ENCODE results near the gene RIMBP3B.
"Not testable (repeated sequence)": the region's sequence is repeated elsewhere in the genome, so short reads cannot be mapped to it uniquely, and the experiment has no call there.

DNA sequence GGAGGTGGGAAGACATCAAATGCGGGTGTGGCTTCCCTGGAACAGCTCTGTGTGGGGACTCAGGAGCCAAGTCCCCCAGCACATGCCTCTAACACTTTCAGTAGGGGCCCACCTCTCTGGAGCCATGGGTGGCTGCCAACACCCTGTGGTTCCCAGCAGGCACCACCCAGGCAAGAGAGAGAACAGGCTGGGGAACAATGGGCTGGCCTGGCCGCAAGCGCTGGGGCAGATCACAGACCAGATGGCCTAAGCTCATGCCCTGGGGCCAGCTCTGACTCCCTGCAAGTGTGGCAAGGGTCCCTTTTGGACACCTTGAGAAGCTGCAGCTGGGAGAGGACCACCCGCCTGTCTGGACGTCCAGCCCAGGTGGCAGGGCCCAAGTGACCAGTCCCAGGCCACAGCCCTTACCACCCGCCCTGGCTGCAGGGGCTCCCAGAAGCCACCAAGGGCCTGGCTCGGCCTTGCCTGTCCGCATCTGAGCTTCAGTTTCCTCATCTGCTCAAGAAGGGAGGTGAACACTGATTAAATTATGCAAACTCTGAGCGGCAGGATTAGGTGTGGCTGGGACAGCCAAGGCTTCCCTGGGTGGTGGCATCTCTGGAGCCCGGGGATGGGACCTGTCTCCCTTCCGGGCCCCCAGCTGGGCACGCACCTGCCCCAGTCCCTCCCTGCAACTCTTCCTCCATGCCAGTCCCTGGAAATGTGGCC lies 14.8 kb upstream of the RIMBP3B start:
- TF ChIP-seq, protein P1, sequence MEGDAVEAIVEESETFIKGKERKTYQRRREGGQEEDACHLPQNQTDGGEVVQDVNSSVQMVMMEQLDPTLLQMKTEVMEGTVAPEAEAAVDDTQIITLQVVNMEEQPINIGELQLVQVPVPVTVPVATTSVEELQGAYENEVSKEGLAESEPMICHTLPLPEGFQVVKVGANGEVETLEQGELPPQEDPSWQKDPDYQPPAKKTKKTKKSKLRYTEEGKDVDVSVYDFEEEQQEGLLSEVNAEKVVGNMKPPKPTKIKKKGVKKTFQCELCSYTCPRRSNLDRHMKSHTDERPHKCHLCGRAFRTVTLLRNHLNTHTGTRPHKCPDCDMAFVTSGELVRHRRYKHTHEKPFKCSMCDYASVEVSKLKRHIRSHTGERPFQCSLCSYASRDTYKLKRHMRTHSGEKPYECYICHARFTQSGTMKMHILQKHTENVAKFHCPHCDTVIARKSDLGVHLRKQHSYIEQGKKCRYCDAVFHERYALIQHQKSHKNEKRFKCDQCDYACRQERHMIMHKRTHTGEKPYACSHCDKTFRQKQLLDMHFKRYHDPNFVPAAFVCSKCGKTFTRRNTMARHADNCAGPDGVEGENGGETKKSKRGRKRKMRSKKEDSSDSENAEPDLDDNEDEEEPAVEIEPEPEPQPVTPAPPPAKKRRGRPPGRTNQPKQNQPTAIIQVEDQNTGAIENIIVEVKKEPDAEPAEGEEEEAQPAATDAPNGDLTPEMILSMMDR (IDR thresholded peaks at IDR 0.05): not testable (repeated sequence)
- not testable (repeated sequence) for TF ChIP-seq POLR2A (IDR thresholded peaks at IDR 0.05)
